Astrocyte of the spinal cord (primary cell): Measurements from ENCODE around the gene OR7G2.

ENCODE experiments used
- DNase-seq: peaks from one replicate; pipeline ENCODE4 v3.0.0; 2011; ENCODE audit warnings: low read depth, low spot score
- H3K4me3 ChIP-seq: 2 replicates; pipeline ENCODE4 v1.5.1; 2011; ENCODE audit warnings: low read depth, mild to moderate bottlenecking, low read length, moderate library complexity
- CTCF ChIP-seq: IDR thresholded peaks from 2 replicates; pipeline ENCODE4 v1.5.1; 2012; ENCODE audit warnings: low read depth, mild to moderate bottlenecking, low read length, inconsistent platforms
- in situ Hi-C: cut with HindIII; loops from 2 replicates; pipeline ENCODE4 v1.10.0; 2017; ENCODE audit warnings: low sequenced_read_pairs

The OR7G2 gene

GRCh38 chr19:9107375-9107774, at the start of gene OR7G2:
Gene OR7G2, minus strand, starts transcription at chr19:9107475. Its CDS starts 4,232 bp downstream, at chr19:9103243.
- in situ Hi-C loops, result no loop called here
- TF ChIP-seq CTCF, result no peak
- no peak within 1 kb of the TSS for H3K4me3 ChIP-seq
- no peak for DNase-seq

GRCh38 chr19:9156304-9156703, 49.0 kb upstream of the OR7G2 start:
- in situ Hi-C loops, result no loop called here
- TF ChIP-seq CTCF, result no peak
- no peak overlapping the region for H3K4me3 ChIP-seq
- no peak for DNase-seq

- H3K4me3 ChIP-seq, result no peak overlapping the region
- TF ChIP-seq CTCF, result no peak
- in situ Hi-C loops, result no loop called here
- no peak for DNase-seq
Measured at GRCh38 chr19:9155591-9155990, 48.3 kb upstream of the OR7G2 start.

GRCh38 chr19:9151367-9151766, 44.1 kb upstream of the OR7G2 start:
- in situ Hi-C loops, result no loop called here
- no peak for TF ChIP-seq CTCF
- no peak for DNase-seq
- no peak overlapping the region for H3K4me3 ChIP-seq

GRCh38 chr19:9150650-9151049, 43.4 kb upstream of the OR7G2 start:
- no peak for TF ChIP-seq CTCF
- H3K4me3 ChIP-seq, result no peak overlapping the region
- DNase-seq, result no peak
- in situ Hi-C loops, result no loop called here

GRCh38 chr19:9149997-9150396, 42.7 kb upstream of the OR7G2 start:
- no peak for TF ChIP-seq CTCF
- in situ Hi-C loops, result no loop called here
- H3K4me3 ChIP-seq, result no peak overlapping the region
- no peak for DNase-seq

- DNase-seq, result no peak
- in situ Hi-C loops, result no loop called here
- H3K4me3 ChIP-seq, result no peak overlapping the region
- TF ChIP-seq CTCF, result no peak
Measured at GRCh38 chr19:9148697-9149096, 41.4 kb upstream of the OR7G2 start.
